Stimulated activated CD8-positive, alpha-beta memory T cell treated with anti-CD3 and anti-CD28 coated beads, Interleukin-7, amount 100 ng/mL, for 24 hours (primary cell): ENCODE measurements around the gene TMEM184C.

ENCODE experiments used
- DNase-seq: peaks from one replicate; pipeline ENCODE4 v3.0.0-alpha.2; 2020; ENCODE audit warnings: low read depth

The TMEM184C gene

DNA sequence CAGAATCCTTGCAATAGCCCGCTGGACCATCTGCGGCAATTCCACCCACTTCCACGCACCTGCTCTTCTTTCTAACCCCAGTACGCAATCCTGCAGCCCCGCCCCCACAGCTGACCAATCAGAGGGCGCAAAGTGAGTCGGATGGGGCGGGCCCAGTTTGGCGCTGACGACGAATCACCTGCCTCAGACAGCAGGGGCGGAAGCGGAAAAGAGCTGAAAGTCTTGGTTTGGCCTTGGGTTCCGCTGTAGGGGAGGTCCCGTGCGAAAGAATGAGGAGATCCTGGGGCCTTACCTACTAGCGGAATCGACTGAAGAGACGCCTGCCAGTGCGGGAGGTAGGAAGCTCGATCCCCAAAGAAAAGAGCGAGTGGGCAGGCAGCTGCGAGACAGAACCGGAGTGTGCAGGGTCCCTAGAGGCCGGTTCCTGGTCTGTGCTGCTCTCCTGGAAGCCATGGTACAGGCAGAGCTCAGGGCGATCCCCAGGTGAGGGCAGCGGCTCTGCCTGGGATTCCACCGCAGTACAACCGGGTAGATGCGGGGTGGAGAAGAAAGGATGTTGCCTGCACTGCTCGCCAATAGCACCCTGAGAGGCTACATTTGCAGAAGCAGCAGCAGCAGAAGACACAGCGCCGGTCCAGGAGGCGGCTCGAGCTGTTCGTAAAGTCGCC lies at the start of gene TMEM184C:
Gene TMEM184C, plus strand, starts transcription at position 225 of the 668 bp plus-strand sequence. CDS start 560 bp downstream, outside the sequence.
- peak; percentile 99 for DNase-seq

DNA sequence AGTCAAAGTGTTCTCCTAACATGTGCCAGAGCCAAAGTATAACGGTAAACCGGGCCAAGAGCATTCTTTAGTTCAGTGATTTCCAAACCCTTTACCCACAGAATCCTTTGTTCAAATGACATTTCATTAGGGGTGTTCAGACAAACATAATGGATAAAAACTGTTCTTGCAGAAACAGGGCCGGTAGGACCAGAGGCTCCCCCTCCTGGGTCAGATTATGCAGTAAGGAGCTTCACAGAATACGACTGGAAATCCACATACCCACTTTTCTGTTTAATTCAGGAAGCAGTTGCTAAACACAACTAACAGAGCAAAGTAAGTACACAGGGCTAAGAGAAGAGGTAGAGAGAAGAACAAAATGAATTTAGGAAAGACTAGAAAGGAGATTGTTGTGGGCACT lies 46.6 kb upstream of the TMEM184C start:
- no peak for DNase-seq

DNA sequence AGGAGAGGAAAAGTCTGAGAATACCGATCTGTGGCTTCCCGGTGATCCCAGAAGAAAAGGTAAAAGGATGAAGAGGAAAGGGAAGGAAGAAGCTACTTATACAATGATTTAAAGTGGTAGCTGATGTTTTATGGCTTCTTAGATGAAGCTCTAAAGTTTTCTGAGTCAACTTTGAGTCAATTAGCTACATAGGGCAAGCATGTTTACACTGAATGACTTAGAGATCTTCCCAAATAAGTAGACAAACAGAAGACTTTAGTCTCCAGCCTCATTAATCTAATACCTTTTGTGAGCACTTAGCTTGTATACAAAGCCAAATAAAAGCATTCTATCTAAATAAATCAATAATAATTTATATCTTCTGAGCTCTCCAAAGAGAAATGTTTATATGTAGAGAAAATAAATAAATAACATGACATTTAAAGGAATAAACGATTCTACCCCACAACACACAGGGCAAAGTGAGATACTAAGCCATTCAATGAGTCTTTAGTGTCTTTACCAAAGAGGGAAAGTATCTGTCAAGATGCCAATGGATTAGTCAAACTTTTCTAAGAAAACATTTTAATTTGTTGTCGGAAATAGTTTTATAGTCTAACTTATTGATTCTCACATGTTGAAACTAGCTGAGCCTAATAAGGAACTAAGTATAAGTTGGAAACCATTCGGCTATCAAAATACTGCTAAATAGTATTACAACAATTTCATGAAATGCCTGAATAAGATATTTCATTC lies 46.0 kb upstream of the TMEM184C start:
- no peak for DNase-seq

DNA sequence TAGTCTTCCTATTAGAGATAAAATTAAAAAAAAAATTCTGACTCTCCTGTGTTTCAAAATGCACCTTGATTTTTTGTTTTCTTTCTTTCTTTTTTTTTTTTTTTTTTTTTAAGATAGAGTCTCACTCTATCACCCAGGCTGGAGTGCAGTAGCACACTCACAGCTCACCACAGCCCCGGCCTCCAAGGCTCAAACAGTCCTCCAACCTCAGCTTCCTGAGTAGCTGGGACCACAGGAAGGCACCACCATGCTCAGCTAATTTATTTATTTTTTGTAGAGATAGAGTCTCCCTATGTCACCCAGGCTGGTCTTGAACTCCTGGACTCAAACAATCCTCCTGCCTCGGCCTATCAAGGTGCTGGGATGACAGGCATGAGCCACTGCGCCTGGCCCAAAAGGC lies 41.1 kb upstream of the TMEM184C start:
- no peak for DNase-seq

DNA sequence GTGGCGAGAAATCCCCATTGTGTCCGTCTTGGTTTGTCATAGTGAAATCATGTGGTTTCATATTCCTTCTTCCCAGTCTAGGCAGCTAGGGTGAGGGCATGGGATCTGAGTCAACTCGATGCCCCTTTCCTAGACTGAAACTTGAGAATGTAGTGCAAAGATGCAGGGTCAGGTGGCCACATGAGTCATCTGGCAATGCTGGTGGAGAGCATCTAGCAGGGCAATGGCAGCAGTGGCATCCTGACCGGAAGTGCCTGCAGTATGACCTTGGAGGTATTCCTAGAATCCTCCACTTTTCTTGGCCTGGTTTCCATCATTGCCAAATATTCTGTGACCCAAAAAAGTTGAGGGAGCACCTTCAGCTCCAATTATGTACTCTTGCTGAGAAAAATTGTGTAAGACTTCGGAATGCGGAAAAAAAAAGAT lies 39.1 kb upstream of the TMEM184C start:
- no peak for DNase-seq

DNA sequence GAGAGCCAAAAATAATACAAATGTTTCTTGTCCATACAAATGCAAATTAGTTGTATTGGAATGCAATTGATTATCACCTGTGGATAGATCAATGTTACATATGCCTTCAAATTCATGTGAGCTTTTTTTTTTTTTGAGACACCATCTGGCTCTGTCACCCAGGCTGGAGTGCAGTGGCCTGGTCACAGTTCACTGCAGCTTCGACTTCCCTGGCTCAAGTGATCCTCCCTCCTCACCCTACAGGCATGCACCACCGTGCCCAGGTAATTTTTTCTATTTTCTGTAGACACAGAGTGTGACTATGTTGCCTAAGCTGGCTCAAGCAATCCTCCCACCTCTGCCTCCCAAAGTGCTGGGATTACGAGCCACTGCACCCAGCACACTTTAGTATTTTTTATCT lies 38.6 kb upstream of the TMEM184C start:
- no peak for DNase-seq

DNA sequence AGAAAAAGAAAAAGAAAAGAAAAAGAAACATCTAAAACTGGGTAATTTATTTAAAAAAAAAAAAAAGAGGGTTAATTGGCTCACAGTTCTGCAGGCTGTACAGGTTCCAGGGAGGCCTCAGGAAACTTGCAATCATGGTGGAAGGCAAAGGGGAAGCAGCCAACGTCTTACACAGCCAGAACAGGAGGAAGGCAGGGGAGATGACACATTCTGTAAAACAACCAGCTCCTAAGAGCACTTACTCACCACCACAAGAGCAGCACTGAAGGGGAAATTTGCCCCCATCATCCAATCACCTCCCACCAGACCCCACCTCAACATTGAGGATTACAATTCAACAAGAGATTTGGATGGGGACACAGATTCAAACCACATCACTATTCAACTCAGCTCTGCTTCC lies 36.8 kb upstream of the TMEM184C start:
- DNase-seq, result no peak

DNA sequence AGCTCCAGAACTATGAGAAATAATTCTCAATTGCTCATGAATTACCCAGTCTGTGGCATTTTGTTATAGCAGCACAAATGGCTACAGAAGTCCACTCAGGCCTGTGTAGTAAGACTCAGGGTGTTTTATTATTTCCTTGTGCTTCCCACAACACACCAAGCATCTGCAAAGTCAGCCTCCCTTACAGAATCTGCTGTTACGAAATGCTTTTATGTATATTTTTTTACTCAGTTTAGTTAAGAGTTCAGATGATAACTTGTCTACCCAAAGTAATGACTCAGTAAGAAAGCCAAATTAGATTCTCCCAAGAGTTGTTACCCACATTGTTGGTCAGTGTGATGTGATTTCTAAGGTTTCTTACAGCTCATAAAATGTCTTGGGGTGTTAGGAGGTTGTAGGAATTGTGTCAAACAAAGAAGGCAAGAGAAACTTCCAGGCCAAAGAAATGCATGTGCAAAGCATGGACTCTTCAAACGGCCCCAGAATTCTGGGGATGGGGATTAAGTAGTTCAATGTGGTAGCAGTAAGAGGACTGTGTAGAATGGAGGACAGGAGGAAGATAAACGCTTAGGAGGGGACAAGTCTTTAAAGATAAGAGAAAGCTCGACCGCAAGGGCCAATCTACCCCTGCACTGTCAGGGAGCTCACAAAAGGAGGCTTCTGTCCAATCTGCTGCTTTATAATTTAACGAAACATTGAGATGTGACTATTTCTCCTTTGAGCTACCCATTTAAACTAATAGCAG lies 35.4 kb upstream of the TMEM184C start:
- no peak for DNase-seq

DNA sequence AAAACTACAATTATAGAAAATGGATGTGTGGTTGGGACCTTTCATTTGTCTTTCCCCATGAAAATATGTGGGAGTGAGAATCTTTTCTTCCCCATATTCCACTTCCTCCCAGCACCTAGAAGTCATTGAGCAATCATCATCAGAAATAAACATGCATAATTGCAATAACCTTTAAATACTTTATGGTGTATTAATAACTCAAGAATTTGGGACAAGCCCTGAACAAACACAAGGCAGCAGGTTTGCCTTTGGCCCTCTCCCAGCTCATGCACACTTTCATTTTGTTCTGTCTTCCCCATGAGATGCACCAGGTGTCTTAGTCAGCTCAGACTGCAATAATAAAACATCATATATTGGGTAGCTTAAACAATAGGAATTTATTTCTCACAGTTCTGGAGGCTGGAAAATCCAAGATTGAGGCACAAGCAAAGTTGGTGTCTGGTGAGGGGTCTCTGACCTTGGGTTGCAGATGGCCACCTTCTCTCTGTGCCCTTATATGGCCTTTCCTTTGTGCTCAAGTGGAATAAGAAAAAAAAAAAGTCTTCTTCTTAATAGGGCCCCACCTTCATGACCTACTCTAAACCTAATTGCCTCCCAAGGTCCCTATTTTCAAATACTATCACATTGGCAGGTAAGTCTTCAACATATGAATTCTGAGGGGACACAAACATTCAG lies 34.7 kb upstream of the TMEM184C start:
- no peak for DNase-seq

DNA sequence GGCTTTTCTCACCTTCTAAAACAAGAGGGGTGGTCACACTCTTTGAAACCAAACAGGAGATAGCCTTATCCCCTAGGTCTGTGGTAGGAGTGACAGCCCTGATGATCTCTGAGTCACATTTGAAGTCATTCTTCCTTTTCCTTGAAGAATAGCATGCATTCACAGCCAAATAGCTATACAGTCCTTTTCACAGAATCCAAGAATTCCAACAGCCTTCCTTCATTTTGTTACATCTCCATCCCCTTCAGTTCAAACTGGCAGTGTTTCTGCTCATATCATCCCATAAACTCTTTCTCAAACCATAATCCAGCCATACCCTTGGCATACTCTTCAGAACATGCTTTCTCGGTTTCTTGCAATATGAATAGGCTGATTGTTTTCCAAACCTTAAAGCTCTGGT lies 33.3 kb upstream of the TMEM184C start:
- DNase-seq, result no peak

DNA sequence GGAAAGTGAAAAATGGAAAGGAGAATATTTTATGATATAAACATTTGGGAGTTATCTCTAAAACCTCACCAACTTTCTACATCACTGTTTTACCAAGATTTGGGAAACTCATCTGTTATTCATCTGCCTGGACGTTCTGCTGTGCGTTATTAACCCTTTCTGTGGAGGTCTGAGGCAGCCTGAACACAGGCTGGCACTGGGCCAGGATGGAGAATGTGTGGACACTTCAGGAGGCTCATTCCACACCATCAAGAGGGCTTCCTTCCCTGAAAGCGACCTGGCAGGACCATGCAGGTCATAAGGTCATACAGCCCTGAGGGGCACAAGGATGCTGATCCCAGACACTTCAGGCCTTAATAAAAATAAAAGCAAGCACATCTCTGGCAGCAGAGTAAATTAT lies 31.2 kb upstream of the TMEM184C start:
- DNase-seq, result no peak

DNA sequence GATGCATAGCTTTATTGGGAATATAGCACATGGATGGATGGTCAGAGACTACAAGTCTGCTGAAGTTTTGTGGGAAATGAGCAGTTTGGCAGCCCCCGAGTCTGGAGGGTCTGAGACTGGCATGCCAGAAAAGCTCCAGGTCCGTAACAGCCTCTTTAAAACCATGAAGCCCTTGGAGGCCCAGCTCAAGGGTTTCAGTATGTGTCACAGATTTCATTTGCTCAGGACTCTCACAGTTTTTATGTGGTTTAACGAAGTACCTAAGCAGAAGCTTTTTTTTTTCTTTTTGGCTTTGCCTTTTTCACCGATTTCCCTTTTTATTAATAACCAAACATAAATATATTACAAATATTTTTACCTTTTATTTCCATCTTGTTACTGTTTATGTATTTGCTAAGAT lies 30.6 kb upstream of the TMEM184C start:
- no peak for DNase-seq

DNA sequence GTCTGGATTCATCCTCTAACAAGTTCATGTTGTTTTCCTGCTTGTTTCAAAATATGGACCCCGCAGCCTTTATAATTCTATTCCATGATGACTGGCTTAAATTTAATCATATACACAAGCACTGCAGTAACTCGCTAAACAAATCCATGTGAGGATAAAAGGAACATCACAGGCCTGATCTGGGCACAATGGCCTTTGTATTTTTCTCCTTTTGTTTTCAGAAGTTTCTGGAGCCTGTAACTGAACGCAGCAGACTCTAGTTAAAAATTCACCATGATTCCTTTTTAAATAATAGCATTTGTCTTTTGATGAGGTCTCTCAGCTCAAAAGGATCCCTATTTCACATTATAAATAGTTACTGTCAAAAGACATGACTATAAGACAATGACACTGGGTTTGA lies 30.2 kb upstream of the TMEM184C start:
- no peak for DNase-seq

DNA sequence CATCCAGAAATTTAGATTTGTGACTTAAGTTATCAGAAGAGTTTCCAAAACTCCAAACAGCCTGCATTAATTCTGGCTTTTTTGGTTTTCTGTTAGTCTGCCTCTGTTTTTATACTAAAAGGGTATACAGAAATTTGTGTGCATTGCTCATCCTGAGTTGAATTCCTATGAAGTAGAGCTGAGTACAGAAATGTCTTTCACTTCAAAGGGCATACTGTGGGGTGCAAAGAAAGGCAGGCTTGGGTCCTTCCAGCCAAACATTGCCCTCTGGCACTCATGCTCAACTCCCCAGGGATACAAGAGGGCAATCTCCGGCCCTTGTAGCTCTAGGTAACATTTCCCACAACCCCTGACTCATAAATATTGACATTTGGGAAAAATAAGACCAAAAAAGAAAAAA lies 27.6 kb upstream of the TMEM184C start:
- DNase-seq, result no peak

DNA sequence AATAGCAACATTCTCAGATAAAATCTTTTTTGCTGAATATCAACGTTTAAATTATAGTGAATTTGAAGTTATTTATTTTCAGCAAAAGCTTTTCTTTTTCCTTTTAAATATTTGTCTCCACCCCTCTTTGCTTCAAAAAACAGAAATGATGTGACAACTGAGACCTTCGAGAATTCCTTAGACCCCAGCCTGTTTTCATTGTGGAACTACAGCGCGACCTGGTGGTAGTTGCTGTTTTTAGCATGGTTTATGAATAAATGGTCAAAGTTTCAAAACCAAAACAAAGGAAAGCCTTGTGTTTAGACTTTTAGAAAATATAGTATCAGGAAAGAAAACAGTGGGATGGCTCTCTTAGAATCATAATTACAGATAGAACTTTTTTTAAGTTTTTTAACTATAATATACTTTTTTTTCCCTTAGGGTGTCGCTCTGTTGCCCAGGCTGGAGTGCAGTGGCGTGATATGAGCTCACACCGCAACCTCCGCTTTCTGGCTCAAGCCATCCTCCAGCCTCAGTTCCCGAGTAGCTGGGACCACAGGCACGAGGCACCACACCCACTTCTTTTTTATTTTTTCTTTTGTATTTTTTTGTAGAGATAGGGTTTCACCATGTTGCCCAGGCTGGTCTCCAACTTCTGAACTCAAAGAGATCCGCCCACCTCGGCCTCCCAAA lies 26.8 kb upstream of the TMEM184C start:
- peak; percentile 14 for DNase-seq

DNA sequence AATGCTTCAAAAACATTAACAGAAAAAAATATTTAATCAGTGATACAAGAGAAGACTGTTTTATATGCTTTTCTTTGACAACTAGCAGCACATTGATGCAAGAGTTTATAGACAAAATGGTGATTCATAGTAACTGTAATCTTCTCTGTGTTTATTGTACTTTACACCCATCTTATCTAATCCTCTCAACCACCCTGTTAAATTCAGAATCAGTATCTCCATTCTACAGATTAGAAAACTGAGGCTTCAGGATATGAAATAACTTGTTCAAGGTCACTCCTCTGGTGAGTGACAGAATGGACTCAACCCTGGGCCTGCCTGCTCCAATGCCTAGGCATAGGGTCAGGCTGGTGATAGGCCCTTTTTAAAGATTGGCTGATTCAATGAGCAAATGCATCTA lies 26.1 kb upstream of the TMEM184C start:
- no peak for DNase-seq

DNA sequence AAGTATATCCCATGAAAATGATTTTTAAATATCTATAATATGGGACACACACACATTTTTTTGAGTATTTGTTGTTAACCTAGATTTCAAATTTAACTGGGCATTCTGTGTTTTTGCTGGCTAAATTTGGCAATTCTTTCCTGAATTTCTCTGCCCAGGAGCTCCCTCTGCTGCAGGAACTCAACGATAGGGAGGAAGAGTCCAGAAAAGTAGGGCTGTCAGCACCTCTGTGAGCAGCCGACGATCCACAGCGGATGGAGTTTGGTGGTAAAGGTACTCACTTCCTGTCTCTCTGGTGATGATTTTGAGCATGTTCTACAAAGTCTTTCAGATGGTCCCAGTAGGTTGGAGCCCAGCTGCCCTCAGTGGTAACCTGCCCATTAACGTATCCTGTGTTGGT lies 23.1 kb upstream of the TMEM184C start:
- DNase-seq, result no peak

DNA sequence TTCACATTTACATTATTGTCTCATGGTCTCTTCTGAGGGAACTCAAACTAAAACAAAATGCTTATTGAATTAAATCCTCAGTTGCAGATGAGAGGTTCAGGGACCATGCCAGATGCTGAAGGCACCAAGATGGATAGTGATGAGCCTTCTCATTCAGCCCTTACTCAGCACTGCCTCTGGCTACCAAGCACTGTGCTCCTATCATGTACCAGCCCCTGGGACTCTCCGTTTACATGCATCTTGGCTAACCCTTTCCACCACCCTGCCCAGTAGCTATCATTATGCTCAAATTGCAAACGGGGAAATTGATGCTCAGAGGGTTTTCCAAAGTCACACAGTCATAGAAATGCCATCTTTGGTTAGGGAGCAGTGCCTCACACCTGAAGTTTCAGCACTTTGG lies 22.6 kb upstream of the TMEM184C start:
- DNase-seq, result no peak

DNA sequence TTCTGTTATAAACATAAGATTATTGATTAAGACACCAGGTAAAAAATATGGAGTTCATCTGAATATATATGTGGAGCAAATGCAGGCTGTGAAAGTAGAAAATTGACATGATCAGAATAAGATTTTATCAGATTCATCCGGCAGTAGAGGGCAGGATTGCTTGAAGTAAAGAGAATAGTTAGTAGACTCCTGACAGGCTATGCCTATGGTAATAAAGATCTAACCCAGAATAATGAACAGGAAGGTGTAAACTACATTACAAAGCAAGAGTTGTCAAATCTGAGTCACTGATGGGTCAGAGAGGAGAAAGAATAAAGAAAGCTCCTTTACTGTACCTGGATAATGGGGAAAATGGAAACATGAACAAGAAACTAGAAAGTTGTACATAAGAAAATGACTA lies 20.8 kb upstream of the TMEM184C start:
- no peak for DNase-seq

DNA sequence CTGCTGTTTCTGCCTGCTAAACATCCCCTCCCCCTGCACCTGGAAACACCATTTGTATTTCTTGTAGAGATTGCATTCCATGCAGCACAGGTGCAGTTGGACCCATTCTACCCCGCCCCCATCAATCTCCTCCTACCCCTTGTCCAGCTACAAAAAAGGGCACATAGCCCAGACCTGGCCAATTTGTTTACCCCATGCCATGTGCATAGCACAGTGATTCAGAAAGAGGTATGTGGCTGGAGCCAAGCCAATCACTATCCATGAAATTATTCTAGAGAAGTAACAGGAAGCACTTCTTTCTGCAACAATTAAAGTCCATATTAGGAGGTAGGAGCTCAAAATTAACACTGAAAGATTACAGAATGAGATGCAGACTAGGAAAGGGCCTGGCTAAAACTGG lies 20.2 kb upstream of the TMEM184C start:
- DNase-seq, result no peak

DNA sequence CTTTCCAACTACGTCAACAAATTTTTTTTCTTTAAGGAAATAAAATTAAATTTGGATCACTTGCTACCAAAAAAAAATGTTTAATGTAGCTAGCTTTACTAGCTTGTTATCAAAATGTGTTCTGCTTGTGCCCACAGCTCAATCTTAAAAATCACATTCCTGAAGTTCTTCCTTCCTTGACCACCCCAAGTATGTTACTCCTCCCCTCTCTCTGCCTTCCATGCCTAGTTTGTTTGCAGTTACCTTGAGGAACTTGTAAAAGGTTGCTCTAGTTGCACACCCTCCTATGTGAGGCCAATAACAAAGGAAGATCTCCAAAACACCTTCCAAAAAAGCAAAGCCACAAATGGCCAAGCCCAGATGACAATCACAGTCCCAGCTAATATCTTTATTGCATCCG lies 19.6 kb upstream of the TMEM184C start:
- no peak for DNase-seq

DNA sequence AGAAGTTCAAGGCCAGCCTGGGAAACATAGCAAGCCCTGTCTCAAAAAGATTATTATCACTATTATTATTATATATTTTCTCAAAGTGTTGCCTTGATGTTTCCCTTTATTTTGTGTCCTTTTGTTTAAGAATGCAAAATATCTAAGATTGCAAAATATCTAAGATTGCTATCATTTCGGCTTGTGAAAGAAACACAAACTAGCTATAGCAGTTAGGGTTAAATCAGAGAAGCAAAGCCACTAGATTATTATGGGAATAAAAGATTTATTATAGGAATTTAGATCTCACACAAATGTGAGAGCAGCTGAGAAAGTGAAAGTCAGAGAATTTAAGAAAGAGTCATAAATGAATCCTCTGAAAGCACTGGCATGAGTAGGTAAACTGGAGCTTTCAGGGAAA lies 18.0 kb upstream of the TMEM184C start:
- no peak for DNase-seq
